CMK (cell line): ENCODE measurements around the gene PTPRE.

ENCODE experiments used
- DNase-seq: peaks from one replicate; pipeline ENCODE4 v3.0.0-alpha.2; 2010; ENCODE audit warnings: low read depth

Gene PTPRE

DNA sequence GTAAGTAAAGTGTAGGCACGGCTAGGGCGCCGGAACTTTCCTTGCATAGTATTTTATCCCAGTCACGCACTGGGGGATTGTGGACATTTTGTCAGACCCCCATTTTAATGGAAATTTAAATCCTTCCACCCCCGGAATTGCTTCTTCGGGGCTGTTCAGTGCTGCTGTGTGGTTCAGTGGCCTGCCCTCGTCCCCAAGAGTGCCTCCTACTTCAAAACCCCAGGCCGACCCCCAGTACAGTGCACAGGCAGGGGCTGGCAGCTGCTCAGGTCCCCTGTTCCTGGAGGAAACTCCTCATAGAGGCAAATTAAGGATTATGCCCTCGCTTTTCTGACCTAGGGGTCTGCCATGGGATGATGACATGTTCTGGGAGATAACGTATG, 94.5 kb downstream of the PTPRE start:
- DNase-seq, result no peak

DNA sequence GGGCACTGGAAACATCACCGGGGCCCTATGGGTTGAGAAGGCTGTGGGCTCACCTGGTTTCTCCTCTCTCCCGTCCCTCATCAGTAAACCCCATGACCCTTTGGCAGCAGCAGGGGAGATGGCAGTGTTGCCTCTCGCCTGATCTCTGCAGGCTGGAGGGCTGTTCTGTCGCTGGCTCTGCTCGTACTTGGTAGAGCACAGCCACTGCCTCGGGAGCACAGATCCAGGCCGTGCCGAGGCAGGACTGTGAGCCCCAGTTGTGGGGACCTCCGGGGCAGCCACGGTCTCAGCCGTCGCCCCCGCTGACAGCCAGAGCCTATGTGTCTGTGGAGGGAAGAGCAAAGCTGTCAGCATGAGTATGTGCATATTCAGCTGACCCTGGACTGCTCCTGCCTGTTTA, 94.9 kb downstream of the PTPRE start:
- DNase-seq, result no peak

- no peak for DNase-seq
Observed at GRCh38 chr10:128003521-128003920, 96.6 kb downstream of the PTPRE start.

- DNase-seq, result no peak
Observed at GRCh38 chr10:128005858-128006257, 99.0 kb downstream of the PTPRE start.

DNA sequence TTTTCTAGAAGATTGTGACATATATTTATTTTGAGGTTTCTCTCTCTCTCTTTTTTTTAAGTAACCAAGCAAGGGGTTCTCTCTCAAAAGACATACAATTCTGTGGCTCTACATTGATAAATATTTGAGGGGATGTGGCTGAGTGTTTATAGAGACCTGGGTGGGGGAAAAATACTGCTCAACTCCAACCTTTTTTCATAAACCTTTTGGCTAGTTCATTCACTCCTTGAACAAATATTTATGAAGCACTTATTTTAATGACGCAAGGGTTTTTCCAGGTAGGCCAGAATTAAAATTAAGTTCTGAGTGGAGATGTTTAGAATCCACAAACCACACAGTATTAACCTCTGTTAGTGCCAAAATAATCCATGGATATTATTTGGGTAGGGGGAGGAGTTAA, 100.2 kb downstream of the PTPRE start:
- no peak for DNase-seq

DNA sequence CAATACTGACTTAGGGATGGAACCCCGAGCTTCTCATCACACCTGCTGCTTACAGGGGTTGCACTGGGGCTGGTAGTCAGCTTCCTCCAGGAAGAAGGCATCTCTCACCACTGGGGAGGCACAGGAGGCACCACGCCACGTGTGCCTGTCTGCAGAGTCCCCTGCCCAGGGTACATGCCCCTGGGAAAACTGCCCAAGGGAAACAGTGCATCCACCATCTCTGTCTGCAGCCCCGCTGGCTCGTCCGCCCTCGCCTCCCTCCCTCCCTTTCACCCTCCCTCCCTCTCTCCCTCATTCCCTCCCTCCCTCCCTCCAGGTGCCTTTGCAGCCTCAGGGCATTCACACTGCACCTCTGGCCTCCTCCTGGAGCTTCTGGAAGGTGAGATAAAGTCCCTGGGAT, 101.1 kb downstream of the PTPRE start:
- DNase-seq, result no peak

DNA sequence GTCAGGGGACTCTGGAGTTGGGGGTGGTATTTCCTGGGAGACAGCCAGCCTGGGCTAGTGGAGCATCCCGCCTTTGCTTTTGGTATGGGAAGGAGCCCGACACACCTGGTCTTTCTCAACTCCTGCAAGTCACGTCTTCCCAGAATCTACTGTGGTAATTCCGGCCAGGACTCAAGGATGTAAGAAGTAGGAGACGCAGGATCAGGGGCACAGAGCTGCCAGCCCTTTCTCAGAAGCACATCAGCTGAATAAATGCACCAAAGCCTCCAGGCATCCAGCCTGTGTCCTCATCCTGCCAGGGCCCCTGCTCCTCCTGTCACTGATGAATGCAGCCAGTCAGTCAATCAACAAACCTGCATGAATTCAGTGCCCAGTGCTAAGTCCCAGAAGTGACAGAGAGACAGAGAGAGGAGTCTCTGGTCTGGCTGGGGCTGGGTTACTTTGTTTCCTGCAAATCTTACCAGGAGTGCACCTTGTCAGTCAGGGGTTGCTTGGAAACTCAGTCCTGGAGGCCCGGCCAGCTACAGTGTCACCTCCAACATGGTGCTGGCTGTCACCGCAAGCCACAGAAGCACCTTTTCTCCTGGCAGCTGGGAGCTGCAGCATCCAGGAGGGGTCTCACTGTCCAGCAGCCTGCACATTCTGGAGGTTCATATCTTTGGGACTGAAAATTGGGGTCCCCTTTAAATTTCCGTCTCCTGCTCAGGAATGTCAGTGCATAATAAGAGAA, 101.8 kb downstream of the PTPRE start:
- no peak for DNase-seq

DNA sequence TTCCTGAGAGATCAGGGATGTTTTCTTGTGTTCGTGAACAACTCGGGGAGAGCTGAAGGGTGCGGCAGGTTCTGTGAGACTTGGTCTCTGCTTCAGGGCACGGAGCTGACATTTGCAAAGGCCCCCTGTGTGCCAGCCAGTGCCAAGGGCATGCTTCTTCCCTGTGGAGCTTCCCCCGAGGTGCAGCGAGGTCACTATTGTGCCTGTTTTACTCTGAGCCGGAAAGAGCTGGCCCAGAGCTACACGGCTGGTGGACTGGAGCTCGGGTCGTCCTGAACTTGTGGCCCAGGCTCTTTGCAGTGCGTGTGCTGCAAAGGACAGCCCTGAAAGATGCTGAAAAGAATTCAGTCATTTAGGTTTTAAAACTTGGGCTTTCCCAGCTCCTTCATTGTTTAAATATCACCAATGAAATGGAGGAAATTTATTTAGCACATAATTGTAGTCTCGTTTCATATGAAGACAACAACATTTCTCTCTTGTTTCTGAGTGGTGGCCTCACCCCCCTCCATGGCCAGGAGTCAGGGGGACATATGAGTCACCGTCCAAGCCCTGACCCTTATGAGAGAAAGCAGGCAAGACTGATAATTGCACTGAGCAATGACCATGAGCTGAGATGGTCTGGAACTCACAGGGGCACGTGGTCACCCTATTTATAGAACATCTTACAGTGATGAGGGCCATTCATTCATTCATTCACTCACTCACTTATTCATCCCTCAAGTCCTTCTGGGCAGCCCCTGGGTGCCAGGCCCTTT, 102.6 kb downstream of the PTPRE start:
- no peak for DNase-seq

DNA sequence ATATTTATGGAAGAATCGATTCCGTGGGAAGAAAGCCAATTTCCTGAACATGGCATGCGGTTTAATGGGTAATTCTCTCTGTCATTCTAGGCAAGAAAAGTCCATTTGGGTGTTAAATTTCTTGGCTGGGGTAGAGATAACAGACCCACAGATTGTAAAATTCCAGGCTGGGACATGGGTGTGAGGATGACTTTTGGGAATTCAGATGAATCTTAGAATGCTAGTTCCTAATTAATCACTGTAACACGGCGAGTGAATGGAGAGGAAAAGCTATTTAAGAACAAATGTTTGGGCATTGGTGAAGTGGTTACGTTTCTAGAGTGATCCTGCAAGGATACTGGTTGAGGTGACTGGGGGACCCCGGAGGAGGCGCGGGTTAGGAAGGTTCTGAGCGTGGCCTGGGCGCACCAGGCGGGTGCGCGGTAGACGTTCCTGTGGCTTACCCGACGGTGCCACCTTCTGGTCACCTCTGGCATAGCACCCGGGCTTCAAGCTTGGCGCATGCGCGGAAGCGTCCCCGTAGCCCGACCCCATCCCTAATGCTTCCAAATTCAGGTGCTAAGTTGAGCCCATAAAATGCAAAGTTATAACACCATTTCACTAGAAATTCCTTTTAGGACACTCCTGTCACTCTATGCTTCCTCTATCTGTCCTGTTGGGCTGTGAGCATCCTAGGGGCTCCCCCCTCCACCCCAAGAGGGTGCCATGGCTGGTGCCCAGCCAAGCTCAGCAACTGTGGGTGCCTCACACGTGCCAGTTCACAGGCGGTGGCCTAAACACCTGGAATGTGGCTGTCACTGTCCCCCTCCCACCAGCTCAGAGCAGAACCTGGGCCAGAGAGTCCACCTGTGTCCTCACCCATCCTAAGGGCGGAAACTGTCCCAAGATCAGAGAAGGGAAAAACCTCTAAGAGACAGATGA, 104.4 kb downstream of the PTPRE start:
- DNase-seq, result peak; percentile 29

DNA sequence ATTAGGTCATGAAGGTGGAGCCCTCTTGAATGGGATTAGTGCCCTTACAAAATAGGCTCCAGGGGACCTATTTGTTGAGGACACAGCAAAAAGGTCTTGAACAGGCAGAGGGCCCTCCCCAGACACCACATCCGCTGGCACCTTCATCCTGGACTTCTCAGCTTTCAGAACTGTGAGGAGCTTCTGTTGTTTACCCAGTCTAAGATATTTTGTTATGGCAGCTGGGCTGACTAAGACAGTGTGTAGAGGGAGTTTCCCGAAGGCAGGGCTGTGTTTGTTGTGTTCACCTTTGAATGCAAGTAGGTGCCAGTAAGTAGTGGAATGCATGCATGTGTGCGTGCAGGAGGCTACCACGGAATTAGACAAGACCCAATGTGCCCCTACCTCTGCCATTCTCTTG, 106.7 kb downstream of the PTPRE start:
- no peak for DNase-seq

GRCh38 chr10:128014236-128014635, 107.3 kb downstream of the PTPRE start:
- no peak for DNase-seq

- no peak for DNase-seq
Observed at GRCh38 chr10:128016423-128017060, 109.6 kb downstream of the PTPRE start.

GRCh38 chr10:128017822-128018221, 110.9 kb downstream of the PTPRE start:
- no peak for DNase-seq

- DNase-seq, result no peak
Observed at GRCh38 chr10:128018236-128018635, 111.3 kb downstream of the PTPRE start.

DNA sequence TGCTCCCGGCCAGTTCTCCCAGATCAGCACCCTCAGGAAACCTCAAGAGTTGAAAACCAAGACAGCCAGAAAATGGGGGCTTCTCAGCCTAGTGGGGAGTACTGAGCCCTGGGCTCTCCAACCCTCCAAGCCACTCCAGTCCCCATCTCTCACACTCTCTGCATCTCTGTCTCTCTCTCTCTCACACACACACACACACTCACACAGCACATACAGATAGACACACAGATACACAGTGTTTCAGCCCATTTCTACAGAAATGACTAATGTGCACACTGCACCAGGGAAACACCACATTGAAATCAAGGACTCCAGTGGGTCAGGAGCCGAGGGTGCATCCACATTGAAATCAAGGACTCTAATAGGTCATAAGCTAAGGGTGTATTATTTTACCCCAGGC, 111.8 kb downstream of the PTPRE start:
- no peak for DNase-seq

GRCh38 chr10:128022261-128023196, 115.6 kb downstream of the PTPRE start:
- DNase-seq, result no peak

DNA sequence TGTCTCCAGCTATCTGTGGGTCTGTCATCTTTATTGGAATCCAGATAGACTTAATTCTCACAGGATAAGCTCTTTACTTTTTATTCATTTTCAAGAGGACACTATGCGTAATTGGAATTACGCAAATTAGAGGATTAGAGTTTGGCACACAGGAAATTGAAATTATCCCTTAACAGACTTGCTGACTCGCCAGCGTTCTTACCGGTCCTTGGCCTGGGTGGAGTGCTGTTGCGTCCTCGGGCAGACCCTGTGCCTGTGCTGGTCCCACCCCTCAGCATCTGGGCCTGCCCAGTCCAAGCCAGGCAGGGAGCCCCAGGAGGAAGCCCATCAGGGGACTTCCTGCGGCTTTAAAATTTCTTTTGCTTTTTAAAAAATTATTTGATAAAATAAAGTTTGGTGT, 117.5 kb downstream of the PTPRE start:
- DNase-seq, result no peak

DNA sequence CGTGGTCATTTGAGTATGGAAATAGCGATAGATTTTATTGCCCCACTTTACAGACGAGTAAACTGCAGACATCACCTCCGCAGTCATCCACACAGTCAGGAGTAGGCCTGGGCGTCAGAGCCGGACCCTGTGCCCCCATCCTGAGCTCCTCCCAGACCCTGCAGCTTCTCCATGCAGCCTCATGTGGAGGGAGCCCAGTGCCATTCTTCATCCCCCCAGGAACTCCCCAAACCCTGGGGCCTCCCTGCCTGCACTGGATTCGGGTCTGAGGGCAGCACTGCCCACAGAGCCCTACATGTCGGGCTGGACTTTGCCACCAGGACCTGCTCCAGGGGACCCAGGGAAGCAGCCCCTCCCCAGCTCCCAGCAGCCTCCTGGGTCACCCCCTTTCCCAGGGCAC, 118.5 kb downstream of the PTPRE start:
- no peak for DNase-seq

DNA sequence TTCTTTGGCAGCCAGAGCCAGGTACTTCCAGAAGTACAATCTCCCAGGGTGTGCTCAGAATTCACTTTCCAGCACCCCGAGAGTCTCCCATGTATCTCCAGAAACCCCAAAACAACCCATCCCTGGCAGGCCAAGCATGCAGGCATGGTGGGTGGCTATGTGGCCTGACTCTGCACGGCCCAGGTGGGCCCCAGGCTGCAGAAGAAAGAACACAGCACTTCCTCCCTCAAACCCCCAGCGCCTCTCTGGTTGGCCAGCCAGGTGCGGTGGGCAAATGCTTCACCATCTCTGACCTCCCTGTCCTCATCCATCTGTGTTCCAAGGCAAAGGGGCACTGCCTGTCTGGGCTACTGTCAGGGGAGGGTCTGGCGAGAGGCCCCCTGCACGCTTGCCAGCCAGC, 119.0 kb downstream of the PTPRE start:
- DNase-seq, result no peak

DNA sequence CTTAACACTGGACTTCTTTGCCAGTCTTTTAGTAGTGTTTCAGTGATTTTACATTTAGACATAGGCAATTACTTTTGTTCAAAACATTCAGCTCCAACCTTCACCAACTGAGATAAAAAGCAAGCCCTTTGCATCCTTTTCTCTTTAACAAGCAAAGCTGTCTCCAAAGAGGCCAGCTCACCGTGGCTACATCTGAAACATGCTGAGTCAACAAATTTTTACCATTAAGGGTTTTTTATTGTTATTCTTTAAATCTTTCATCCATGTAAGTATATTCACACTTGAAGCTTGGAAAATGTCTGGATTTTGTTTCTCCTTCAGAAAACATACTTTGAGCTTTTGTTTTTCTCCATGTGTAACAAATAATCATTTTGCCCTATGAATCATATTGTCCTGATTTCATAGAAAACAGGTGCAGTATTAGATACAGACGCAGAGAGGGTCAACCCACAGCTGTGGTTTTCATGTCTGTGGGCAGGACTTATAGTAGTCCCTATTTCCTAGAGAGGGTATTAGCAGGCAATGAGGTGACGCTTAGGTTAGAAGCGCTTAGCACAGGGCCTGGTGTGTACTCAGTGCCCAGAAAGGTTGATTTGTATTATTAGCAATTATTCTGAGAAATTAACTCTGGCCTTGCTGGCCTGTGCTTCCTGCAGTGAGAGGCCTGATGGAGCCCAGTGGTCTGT, 119.9 kb downstream of the PTPRE start:
- DNase-seq, result no peak
